ENCODE results near the gene DNASE1L2. TPM values are rescaled to one million over a fixed set of nuclear protein-coding genes. Genes with fewer than 3 reads are reported as not detected.

The DNASE1L2 gene
- total RNA-seq, 1 experiment from 2014 or later: 1.9 TPM

GRCh38 chr16:2229091-2229490 lies 7.2 kb upstream of the DNASE1L2 start:
- no peak overlapping the region for H2AFZ ChIP-seq (ENCODE audit: low read depth, low read length, poor library complexity, severe bottlenecking)
- no peak overlapping the region for H3K4me3 ChIP-seq (replicated peaks in 1 of 2; ENCODE audit: low read depth in 1 of 2, low read length in 2 of 2)
- H3K4me2 ChIP-seq (ENCODE audit: low read length): no peak overlapping the region
- BruUV-seq (replicated peaks): no TSS peak
- ChIA-PET RAD21 (ENCODE audit: low non-redundant PET in 1 of 2, low total read pairs in 2 of 2, uncharacterized antibody in 2 of 2, unreplicated experiment in 2 of 2) (no interaction called here), POLR2A (no interaction called here), CTCF (no interaction called here)
- no peaks in the 10 kb centered on the region for H3K9me3 ChIP-seq (ENCODE audit: control insufficient read depth in 1 of 2, insufficient read depth in 1 of 2, low read depth in 1 of 2, low read length in 2 of 2)
- DNase-seq (ENCODE audit: low read depth, low spot score) (no peak), ATAC-seq (no peak)
- peaks cover 57% of the 10 kb centered on the region for H3K79me2 ChIP-seq (ENCODE audit: insufficient read depth, low read length)
- H3K9ac ChIP-seq (ENCODE audit: low read length): no peak overlapping the region
- H3K9me2 ChIP-seq (ENCODE audit: insufficient read depth): no peaks in the 10 kb centered on the region
- intact Hi-C loops (cut with micrococcal nuclease): no loop called here
- no peaks in the 10 kb centered on the region; the same call in 1 of the 2 replicates for H4K20me1 ChIP-seq (ENCODE audit: insufficient read depth)
- TF ChIP-seq JUND (IDR thresholded peaks at IDR 0.05) (no peak), POLR2A (IDR thresholded peaks at IDR 0.05; ENCODE audit: borderline replicate concordance, extremely low read depth, insufficient read depth, insufficient read length) (no peak), CEBPB (IDR thresholded peaks at IDR 0.05; ENCODE audit: low read depth) (no peak), POLR2AphosphoS5 (IDR thresholded peaks at IDR 0.05; ENCODE audit: low read depth, low read length) (no peak), ZFX (IDR thresholded peaks at IDR 0.05) (no peak), SRF (IDR thresholded peaks at IDR 0.05; ENCODE audit: low read depth) (no peak), TCF7L2 (IDR thresholded peaks at IDR 0.05; ENCODE audit: borderline replicate concordance, extremely low read depth, insufficient read depth, insufficient read length) (no peak), EZH2phosphoT487 (IDR thresholded peaks at IDR 0.05; ENCODE audit: borderline replicate concordance) (no peak), FOSL1 (IDR thresholded peaks at IDR 0.05; ENCODE audit: low read depth) (no peak), CBX3 (IDR thresholded peaks at IDR 0.05; ENCODE audit: low read depth) (no peak), YY1 (IDR thresholded peaks at IDR 0.05; ENCODE audit: extremely low read depth, insufficient replicate concordance, low read depth, low read length) (no peak), SP1 (IDR thresholded peaks at IDR 0.05; ENCODE audit: low read depth) (no peak), EGR1 (IDR thresholded peaks at IDR 0.05; ENCODE audit: low read depth) (no peak), EZH2 (IDR thresholded peaks at IDR 0.05) (no peak), SIN3A (IDR thresholded peaks at IDR 0.05; ENCODE audit: low read depth) (no peak)
- TF ChIP-seq, protein P1, sequence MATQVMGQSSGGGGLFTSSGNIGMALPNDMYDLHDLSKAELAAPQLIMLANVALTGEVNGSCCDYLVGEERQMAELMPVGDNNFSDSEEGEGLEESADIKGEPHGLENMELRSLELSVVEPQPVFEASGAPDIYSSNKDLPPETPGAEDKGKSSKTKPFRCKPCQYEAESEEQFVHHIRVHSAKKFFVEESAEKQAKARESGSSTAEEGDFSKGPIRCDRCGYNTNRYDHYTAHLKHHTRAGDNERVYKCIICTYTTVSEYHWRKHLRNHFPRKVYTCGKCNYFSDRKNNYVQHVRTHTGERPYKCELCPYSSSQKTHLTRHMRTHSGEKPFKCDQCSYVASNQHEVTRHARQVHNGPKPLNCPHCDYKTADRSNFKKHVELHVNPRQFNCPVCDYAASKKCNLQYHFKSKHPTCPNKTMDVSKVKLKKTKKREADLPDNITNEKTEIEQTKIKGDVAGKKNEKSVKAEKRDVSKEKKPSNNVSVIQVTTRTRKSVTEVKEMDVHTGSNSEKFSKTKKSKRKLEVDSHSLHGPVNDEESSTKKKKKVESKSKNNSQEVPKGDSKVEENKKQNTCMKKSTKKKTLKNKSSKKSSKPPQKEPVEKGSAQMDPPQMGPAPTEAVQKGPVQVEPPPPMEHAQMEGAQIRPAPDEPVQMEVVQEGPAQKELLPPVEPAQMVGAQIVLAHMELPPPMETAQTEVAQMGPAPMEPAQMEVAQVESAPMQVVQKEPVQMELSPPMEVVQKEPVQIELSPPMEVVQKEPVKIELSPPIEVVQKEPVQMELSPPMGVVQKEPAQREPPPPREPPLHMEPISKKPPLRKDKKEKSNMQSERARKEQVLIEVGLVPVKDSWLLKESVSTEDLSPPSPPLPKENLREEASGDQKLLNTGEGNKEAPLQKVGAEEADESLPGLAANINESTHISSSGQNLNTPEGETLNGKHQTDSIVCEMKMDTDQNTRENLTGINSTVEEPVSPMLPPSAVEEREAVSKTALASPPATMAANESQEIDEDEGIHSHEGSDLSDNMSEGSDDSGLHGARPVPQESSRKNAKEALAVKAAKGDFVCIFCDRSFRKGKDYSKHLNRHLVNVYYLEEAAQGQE (IDR thresholded peaks at IDR 0.05; ENCODE audit: low read depth): no peak
- TF ChIP-seq, protein P2, sequence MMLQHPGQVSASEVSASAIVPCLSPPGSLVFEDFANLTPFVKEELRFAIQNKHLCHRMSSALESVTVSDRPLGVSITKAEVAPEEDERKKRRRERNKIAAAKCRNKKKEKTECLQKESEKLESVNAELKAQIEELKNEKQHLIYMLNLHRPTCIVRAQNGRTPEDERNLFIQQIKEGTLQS (IDR thresholded peaks at IDR 0.05): no peak
- TF ChIP-seq, protein P3, sequence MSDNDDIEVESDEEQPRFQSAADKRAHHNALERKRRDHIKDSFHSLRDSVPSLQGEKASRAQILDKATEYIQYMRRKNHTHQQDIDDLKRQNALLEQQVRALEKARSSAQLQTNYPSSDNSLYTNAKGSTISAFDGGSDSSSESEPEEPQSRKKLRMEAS (IDR thresholded peaks at IDR 0.05): no peak
- TF ChIP-seq, protein P4, sequence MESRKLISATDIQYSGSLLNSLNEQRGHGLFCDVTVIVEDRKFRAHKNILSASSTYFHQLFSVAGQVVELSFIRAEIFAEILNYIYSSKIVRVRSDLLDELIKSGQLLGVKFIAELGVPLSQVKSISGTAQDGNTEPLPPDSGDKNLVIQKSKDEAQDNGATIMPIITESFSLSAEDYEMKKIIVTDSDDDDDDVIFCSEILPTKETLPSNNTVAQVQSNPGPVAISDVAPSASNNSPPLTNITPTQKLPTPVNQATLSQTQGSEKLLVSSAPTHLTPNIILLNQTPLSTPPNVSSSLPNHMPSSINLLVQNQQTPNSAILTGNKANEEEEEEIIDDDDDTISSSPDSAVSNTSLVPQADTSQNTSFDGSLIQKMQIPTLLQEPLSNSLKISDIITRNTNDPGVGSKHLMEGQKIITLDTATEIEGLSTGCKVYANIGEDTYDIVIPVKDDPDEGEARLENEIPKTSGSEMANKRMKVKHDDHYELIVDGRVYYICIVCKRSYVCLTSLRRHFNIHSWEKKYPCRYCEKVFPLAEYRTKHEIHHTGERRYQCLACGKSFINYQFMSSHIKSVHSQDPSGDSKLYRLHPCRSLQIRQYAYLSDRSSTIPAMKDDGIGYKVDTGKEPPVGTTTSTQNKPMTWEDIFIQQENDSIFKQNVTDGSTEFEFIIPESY (IDR thresholded peaks at IDR 0.05; ENCODE audit: extremely low read depth, insufficient replicate concordance, low read length): no peak
- H3K27ac ChIP-seq (ENCODE audit: low read depth, low read length): no peak overlapping the region; the same call in 1 of the 2 replicates
- peaks cover 9 to 19% of the 10 kb centered on the region in 2 experiments; a peak in 3 of 4 replicates for H3K36me3 ChIP-seq (ENCODE audit: control insufficient read depth in 1 of 2, insufficient read depth in 2 of 2, low read length in 2 of 2)
- no peaks in the 10 kb centered on the region for H3K27me3 ChIP-seq (ENCODE audit: insufficient read depth, low read length)
- peaks cover 19 to 21% of the 10 kb centered on the region in 2 experiments for H3K4me1 ChIP-seq (ENCODE audit: control insufficient read depth in 1 of 2, insufficient read depth in 2 of 2, low read length in 2 of 2)

All from HCT116 (cell line).